Measurements from ENCODE around the gene DGAT2.

DGAT2 gene

GRCh38 chr11:75797116-75797515 is 28.5 kb downstream of the DGAT2 start:
- Histone ChIP-seq H3K9me3 (ENCODE audit: control insufficient read depth in 1 of 2, low read length in 2 of 2) (no peaks in the 10 kb centered on the region), H3K4me1 (ENCODE audit: control insufficient read depth in 1 of 2, insufficient read depth in 2 of 2, low read length in 2 of 2) (peaks cover 7 to 12% of the 10 kb centered on the region in 2 donors), H3K27me3 (ENCODE audit: control insufficient read depth in 1 of 2, insufficient read depth in 2 of 2, low read length in 2 of 2) (no peaks in the 10 kb centered on the region), H3K36me3 (ENCODE audit: control insufficient read depth in 1 of 2, insufficient read depth in 2 of 2, low read length in 2 of 2) (peaks cover 0 to 2% of the 10 kb centered on the region in 2 donors), H3K9ac (ENCODE audit: low read depth in 1 of 2, low read length in 2 of 2) (no peak overlapping the region), H3K27ac (ENCODE audit: low read depth, low read length) (no peak overlapping the region), H3K4me3 (ENCODE audit: low read depth in 1 of 2, low read length in 2 of 2) (no peak overlapping the region)

GRCh38 chr11:75797792-75798191 is 29.2 kb downstream of the DGAT2 start:
- no peaks in the 10 kb centered on the region for H3K27me3 ChIP-seq (ENCODE audit: control insufficient read depth in 1 of 2, insufficient read depth in 2 of 2, low read length in 2 of 2)
- peaks cover 0 to 2% of the 10 kb centered on the region in 2 donors for H3K36me3 ChIP-seq (ENCODE audit: control insufficient read depth in 1 of 2, insufficient read depth in 2 of 2, low read length in 2 of 2)
- no peaks in the 10 kb centered on the region for H3K9me3 ChIP-seq (ENCODE audit: control insufficient read depth in 1 of 2, low read length in 2 of 2)
- H3K4me3 ChIP-seq (ENCODE audit: low read depth in 1 of 2, low read length in 2 of 2): no peak overlapping the region
- peaks cover 7 to 12% of the 10 kb centered on the region in 2 donors for H3K4me1 ChIP-seq (ENCODE audit: control insufficient read depth in 1 of 2, insufficient read depth in 2 of 2, low read length in 2 of 2)
- no peak overlapping the region for H3K9ac ChIP-seq (ENCODE audit: low read depth in 1 of 2, low read length in 2 of 2)
- H3K27ac ChIP-seq (ENCODE audit: low read depth, low read length): no peak overlapping the region

- peaks cover 0 to 2% of the 10 kb centered on the region in 2 donors for H3K36me3 ChIP-seq (ENCODE audit: control insufficient read depth in 1 of 2, insufficient read depth in 2 of 2, low read length in 2 of 2)
- H3K9me3 ChIP-seq (ENCODE audit: control insufficient read depth in 1 of 2, low read length in 2 of 2): no peaks in the 10 kb centered on the region
- H3K4me3 ChIP-seq (ENCODE audit: low read depth in 1 of 2, low read length in 2 of 2): no peak overlapping the region
- H3K9ac ChIP-seq (ENCODE audit: low read depth in 1 of 2, low read length in 2 of 2): no peak overlapping the region
- no peaks in the 10 kb centered on the region for H3K27me3 ChIP-seq (ENCODE audit: control insufficient read depth in 1 of 2, insufficient read depth in 2 of 2, low read length in 2 of 2)
- peaks cover 10 to 12% of the 10 kb centered on the region in 2 donors for H3K4me1 ChIP-seq (ENCODE audit: control insufficient read depth in 1 of 2, insufficient read depth in 2 of 2, low read length in 2 of 2)
- no peak overlapping the region for H3K27ac ChIP-seq (ENCODE audit: low read depth, low read length)
Measured at GRCh38 chr11:75800136-75800675, 31.6 kb downstream of the DGAT2 start.

GRCh38 chr11:75800728-75801361 is 32.3 kb downstream of the DGAT2 start:
- Histone ChIP-seq H3K4me1 (ENCODE audit: control insufficient read depth in 1 of 2, insufficient read depth in 2 of 2, low read length in 2 of 2) (peaks cover 9% of the 10 kb centered on the region in 2 donors), H3K9me3 (ENCODE audit: control insufficient read depth in 1 of 2, low read length in 2 of 2) (no peaks in the 10 kb centered on the region), H3K27ac (ENCODE audit: low read depth, low read length) (no peak overlapping the region), H3K27me3 (ENCODE audit: control insufficient read depth in 1 of 2, insufficient read depth in 2 of 2, low read length in 2 of 2) (no peaks in the 10 kb centered on the region), H3K36me3 (ENCODE audit: control insufficient read depth in 1 of 2, insufficient read depth in 2 of 2, low read length in 2 of 2) (peaks cover 0 to 2% of the 10 kb centered on the region in 2 donors), H3K9ac (ENCODE audit: low read depth in 1 of 2, low read length in 2 of 2) (no peak overlapping the region), H3K4me3 (ENCODE audit: low read depth in 1 of 2, low read length in 2 of 2) (no peak overlapping the region)

- Histone ChIP-seq H3K36me3 (ENCODE audit: control insufficient read depth in 1 of 2, insufficient read depth in 2 of 2, low read length in 2 of 2) (no peaks in the 10 kb centered on the region), H3K27me3 (ENCODE audit: control insufficient read depth in 1 of 2, insufficient read depth in 2 of 2, low read length in 2 of 2) (no peaks in the 10 kb centered on the region), H3K4me1 (ENCODE audit: control insufficient read depth in 1 of 2, insufficient read depth in 2 of 2, low read length in 2 of 2) (peaks cover 3 to 4% of the 10 kb centered on the region in 2 donors), H3K9me3 (ENCODE audit: control insufficient read depth in 1 of 2, low read length in 2 of 2) (no peaks in the 10 kb centered on the region), H3K4me3 (ENCODE audit: low read depth in 1 of 2, low read length in 2 of 2) (no peak overlapping the region), H3K27ac (ENCODE audit: low read depth, low read length) (no peak overlapping the region), H3K9ac (ENCODE audit: low read depth in 1 of 2, low read length in 2 of 2) (no peak overlapping the region)
Measured at GRCh38 chr11:75801362-75802020, 32.9 kb downstream of the DGAT2 start.

GRCh38 chr11:75802021-75802912 is 33.7 kb downstream of the DGAT2 start:
- no peak overlapping the region for H3K27ac ChIP-seq (ENCODE audit: low read depth, low read length)
- H3K9me3 ChIP-seq (ENCODE audit: control insufficient read depth in 1 of 2, low read length in 2 of 2): no peaks in the 10 kb centered on the region
- peaks cover 3 to 4% of the 10 kb centered on the region in 2 donors for H3K4me1 ChIP-seq (ENCODE audit: control insufficient read depth in 1 of 2, insufficient read depth in 2 of 2, low read length in 2 of 2)
- no peaks in the 10 kb centered on the region for H3K27me3 ChIP-seq (ENCODE audit: control insufficient read depth in 1 of 2, insufficient read depth in 2 of 2, low read length in 2 of 2)
- H3K36me3 ChIP-seq (ENCODE audit: control insufficient read depth in 1 of 2, insufficient read depth in 2 of 2, low read length in 2 of 2): no peaks in the 10 kb centered on the region
- H3K4me3 ChIP-seq (ENCODE audit: low read depth in 1 of 2, low read length in 2 of 2): no peak overlapping the region
- H3K9ac ChIP-seq (ENCODE audit: low read depth in 1 of 2, low read length in 2 of 2): no peak overlapping the region

GRCh38 chr11:75802913-75803820 is 34.6 kb downstream of the DGAT2 start:
- Histone ChIP-seq H3K9me3 (ENCODE audit: control insufficient read depth in 1 of 2, low read length in 2 of 2) (no peaks in the 10 kb centered on the region), H3K4me3 (ENCODE audit: low read depth in 1 of 2, low read length in 2 of 2) (no peak overlapping the region), H3K27me3 (ENCODE audit: control insufficient read depth in 1 of 2, insufficient read depth in 2 of 2, low read length in 2 of 2) (no peaks in the 10 kb centered on the region), H3K4me1 (ENCODE audit: control insufficient read depth in 1 of 2, insufficient read depth in 2 of 2, low read length in 2 of 2) (peaks cover 3 to 4% of the 10 kb centered on the region in 2 donors), H3K27ac (ENCODE audit: low read depth, low read length) (no peak overlapping the region), H3K9ac (ENCODE audit: low read depth in 1 of 2, low read length in 2 of 2) (no peak overlapping the region), H3K36me3 (ENCODE audit: control insufficient read depth in 1 of 2, insufficient read depth in 2 of 2, low read length in 2 of 2) (no peaks in the 10 kb centered on the region)

- Histone ChIP-seq H3K9me3 (ENCODE audit: control insufficient read depth in 1 of 2, low read length in 2 of 2) (no peaks in the 10 kb centered on the region), H3K9ac (ENCODE audit: low read depth in 1 of 2, low read length in 2 of 2) (no peak overlapping the region), H3K27me3 (ENCODE audit: control insufficient read depth in 1 of 2, insufficient read depth in 2 of 2, low read length in 2 of 2) (no peaks in the 10 kb centered on the region), H3K36me3 (ENCODE audit: control insufficient read depth in 1 of 2, insufficient read depth in 2 of 2, low read length in 2 of 2) (no peaks in the 10 kb centered on the region), H3K4me3 (ENCODE audit: low read depth in 1 of 2, low read length in 2 of 2) (no peak overlapping the region), H3K27ac (ENCODE audit: low read depth, low read length) (no peak overlapping the region), H3K4me1 (ENCODE audit: control insufficient read depth in 1 of 2, insufficient read depth in 2 of 2, low read length in 2 of 2) (peaks cover 2 to 4% of the 10 kb centered on the region in 2 donors)
Measured at GRCh38 chr11:75809111-75809510, 40.5 kb downstream of the DGAT2 start.

GRCh38 chr11:75809991-75810390 is 41.4 kb downstream of the DGAT2 start:
- H3K4me3 ChIP-seq (ENCODE audit: low read depth in 1 of 2, low read length in 2 of 2): no peak overlapping the region
- H3K4me1 ChIP-seq (ENCODE audit: control insufficient read depth in 1 of 2, insufficient read depth in 2 of 2, low read length in 2 of 2): peaks cover 6 to 8% of the 10 kb centered on the region in 2 donors
- no peak overlapping the region for H3K9ac ChIP-seq (ENCODE audit: low read depth in 1 of 2, low read length in 2 of 2)
- H3K27ac ChIP-seq (ENCODE audit: low read depth, low read length): no peak overlapping the region
- H3K36me3 ChIP-seq (ENCODE audit: control insufficient read depth in 1 of 2, insufficient read depth in 2 of 2, low read length in 2 of 2): no peaks in the 10 kb centered on the region
- H3K27me3 ChIP-seq (ENCODE audit: control insufficient read depth in 1 of 2, insufficient read depth in 2 of 2, low read length in 2 of 2): no peaks in the 10 kb centered on the region
- H3K9me3 ChIP-seq (ENCODE audit: control insufficient read depth in 1 of 2, low read length in 2 of 2): no peaks in the 10 kb centered on the region
